Measurements from ENCODE around the gene IPCEF1. TPM values are rescaled to one million over a fixed set of nuclear protein-coding genes. Genes with fewer than 3 reads are reported as not detected.

IPCEF1 gene
- total and polyA plus RNA-seq, 2 of the 8 experiments (the other 6 are each of a cell fraction or from before 2014, with no cell fraction given), result 0.41 to 0.78 TPM

DNA sequence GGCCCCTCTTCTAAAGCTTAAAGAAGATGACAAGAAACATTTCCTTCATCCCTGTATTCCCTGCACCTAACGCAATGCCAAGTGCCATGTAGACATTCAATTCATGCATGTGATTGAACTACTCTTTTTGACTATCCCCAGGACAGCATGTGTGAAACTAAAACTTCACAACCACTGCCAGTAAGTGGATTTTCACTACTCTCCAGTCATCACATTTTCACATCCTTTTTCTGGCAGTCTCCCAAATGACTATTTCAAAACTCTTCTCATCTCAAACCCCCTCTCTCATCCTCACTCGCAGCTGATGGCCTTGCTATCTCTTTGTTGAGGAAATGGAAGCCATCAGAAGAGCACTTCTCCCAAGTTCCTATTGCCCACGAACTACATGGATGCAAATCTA, 194.9 kb downstream of the IPCEF1 start (continued):
- TF ChIP-seq, protein P1, sequence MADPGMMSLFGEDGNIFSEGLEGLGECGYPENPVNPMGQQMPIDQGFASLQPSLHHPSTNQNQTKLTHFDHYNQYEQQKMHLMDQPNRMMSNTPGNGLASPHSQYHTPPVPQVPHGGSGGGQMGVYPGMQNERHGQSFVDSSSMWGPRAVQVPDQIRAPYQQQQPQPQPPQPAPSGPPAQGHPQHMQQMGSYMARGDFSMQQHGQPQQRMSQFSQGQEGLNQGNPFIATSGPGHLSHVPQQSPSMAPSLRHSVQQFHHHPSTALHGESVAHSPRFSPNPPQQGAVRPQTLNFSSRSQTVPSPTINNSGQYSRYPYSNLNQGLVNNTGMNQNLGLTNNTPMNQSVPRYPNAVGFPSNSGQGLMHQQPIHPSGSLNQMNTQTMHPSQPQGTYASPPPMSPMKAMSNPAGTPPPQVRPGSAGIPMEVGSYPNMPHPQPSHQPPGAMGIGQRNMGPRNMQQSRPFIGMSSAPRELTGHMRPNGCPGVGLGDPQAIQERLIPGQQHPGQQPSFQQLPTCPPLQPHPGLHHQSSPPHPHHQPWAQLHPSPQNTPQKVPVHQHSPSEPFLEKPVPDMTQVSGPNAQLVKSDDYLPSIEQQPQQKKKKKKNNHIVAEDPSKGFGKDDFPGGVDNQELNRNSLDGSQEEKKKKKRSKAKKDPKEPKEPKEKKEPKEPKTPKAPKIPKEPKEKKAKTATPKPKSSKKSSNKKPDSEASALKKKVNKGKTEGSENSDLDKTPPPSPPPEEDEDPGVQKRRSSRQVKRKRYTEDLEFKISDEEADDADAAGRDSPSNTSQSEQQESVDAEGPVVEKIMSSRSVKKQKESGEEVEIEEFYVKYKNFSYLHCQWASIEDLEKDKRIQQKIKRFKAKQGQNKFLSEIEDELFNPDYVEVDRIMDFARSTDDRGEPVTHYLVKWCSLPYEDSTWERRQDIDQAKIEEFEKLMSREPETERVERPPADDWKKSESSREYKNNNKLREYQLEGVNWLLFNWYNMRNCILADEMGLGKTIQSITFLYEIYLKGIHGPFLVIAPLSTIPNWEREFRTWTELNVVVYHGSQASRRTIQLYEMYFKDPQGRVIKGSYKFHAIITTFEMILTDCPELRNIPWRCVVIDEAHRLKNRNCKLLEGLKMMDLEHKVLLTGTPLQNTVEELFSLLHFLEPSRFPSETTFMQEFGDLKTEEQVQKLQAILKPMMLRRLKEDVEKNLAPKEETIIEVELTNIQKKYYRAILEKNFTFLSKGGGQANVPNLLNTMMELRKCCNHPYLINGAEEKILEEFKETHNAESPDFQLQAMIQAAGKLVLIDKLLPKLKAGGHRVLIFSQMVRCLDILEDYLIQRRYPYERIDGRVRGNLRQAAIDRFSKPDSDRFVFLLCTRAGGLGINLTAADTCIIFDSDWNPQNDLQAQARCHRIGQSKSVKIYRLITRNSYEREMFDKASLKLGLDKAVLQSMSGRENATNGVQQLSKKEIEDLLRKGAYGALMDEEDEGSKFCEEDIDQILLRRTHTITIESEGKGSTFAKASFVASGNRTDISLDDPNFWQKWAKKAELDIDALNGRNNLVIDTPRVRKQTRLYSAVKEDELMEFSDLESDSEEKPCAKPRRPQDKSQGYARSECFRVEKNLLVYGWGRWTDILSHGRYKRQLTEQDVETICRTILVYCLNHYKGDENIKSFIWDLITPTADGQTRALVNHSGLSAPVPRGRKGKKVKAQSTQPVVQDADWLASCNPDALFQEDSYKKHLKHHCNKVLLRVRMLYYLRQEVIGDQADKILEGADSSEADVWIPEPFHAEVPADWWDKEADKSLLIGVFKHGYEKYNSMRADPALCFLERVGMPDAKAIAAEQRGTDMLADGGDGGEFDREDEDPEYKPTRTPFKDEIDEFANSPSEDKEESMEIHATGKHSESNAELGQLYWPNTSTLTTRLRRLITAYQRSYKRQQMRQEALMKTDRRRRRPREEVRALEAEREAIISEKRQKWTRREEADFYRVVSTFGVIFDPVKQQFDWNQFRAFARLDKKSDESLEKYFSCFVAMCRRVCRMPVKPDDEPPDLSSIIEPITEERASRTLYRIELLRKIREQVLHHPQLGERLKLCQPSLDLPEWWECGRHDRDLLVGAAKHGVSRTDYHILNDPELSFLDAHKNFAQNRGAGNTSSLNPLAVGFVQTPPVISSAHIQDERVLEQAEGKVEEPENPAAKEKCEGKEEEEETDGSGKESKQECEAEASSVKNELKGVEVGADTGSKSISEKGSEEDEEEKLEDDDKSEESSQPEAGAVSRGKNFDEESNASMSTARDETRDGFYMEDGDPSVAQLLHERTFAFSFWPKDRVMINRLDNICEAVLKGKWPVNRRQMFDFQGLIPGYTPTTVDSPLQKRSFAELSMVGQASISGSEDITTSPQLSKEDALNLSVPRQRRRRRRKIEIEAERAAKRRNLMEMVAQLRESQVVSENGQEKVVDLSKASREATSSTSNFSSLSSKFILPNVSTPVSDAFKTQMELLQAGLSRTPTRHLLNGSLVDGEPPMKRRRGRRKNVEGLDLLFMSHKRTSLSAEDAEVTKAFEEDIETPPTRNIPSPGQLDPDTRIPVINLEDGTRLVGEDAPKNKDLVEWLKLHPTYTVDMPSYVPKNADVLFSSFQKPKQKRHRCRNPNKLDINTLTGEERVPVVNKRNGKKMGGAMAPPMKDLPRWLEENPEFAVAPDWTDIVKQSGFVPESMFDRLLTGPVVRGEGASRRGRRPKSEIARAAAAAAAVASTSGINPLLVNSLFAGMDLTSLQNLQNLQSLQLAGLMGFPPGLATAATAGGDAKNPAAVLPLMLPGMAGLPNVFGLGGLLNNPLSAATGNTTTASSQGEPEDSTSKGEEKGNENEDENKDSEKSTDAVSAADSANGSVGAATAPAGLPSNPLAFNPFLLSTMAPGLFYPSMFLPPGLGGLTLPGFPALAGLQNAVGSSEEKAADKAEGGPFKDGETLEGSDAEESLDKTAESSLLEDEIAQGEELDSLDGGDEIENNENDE (IDR thresholded peaks at IDR 0.05; ENCODE audit: insufficient replicate concordance, low read length), result no peak
- TF ChIP-seq POLR2A (IDR thresholded peaks at IDR 0.05; ENCODE audit: control extremely low read depth in 1 of 2, low read depth in 2 of 2, low read length in 2 of 2), result no peak
- no peak for TF ChIP-seq EZH2 (IDR thresholded peaks at IDR 0.05; ENCODE audit: low read depth, low read length, severe bottlenecking)
- TF ChIP-seq, protein P2, sequence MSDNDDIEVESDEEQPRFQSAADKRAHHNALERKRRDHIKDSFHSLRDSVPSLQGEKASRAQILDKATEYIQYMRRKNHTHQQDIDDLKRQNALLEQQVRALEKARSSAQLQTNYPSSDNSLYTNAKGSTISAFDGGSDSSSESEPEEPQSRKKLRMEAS (IDR thresholded peaks at IDR 0.05), result no peak
- TF ChIP-seq, protein P3, sequence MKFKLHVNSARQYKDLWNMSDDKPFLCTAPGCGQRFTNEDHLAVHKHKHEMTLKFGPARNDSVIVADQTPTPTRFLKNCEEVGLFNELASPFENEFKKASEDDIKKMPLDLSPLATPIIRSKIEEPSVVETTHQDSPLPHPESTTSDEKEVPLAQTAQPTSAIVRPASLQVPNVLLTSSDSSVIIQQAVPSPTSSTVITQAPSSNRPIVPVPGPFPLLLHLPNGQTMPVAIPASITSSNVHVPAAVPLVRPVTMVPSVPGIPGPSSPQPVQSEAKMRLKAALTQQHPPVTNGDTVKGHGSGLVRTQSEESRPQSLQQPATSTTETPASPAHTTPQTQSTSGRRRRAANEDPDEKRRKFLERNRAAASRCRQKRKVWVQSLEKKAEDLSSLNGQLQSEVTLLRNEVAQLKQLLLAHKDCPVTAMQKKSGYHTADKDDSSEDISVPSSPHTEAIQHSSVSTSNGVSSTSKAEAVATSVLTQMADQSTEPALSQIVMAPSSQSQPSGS (IDR thresholded peaks at IDR 0.05; ENCODE audit: low read length), result no peak
- TF ChIP-seq SUZ12 (IDR thresholded peaks at IDR 0.05; ENCODE audit: low read length), result no peak
- no peak for TF ChIP-seq SP4 (IDR thresholded peaks at IDR 0.05; ENCODE audit: low read length)
- TF ChIP-seq NANOG (IDR thresholded peaks at IDR 0.05; ENCODE audit: insufficient read depth, low read depth, low read length, poor library complexity, severe bottlenecking), result no peak
- TF ChIP-seq MAFK (IDR thresholded peaks at IDR 0.05; ENCODE audit: low read depth, low read length), result no peak
- no peak for TF ChIP-seq KDM5A (IDR thresholded peaks at IDR 0.05; ENCODE audit: low read length)
